ENCODE results near the gene EPX.

- TF ChIP-seq POLR2A (IDR thresholded peaks at IDR 0.05): no peak
- no peak for TF ChIP-seq CTCF (IDR thresholded peaks at IDR 0.05)
Measured at GRCh38 chr17:58210922-58211321, 18.4 kb downstream of the EPX start.

Data from gastroesophageal sphincter (tissue), 3 donors.